MM.1S (cell line): ENCODE data around the gene ISOC1.

ENCODE experiments used
- EZH2phosphoT487 ChIP-seq: fragments of 300-600 bp; sonication (generic); IDR thresholded peaks from 2 replicates; pipeline ENCODE4 v1.6.1; 2018; ENCODE audit warnings: antibody characterized with exemption, low read length
- TF ChIP-seq, protein P1 (sequence below): fragments of 300-600 bp; sonication (generic); IDR thresholded peaks from 2 replicates; pipeline ENCODE4 v1.5.1; 2016; ENCODE audit warnings: antibody characterized with exemption, low read length, mixed read lengths

DNA sequence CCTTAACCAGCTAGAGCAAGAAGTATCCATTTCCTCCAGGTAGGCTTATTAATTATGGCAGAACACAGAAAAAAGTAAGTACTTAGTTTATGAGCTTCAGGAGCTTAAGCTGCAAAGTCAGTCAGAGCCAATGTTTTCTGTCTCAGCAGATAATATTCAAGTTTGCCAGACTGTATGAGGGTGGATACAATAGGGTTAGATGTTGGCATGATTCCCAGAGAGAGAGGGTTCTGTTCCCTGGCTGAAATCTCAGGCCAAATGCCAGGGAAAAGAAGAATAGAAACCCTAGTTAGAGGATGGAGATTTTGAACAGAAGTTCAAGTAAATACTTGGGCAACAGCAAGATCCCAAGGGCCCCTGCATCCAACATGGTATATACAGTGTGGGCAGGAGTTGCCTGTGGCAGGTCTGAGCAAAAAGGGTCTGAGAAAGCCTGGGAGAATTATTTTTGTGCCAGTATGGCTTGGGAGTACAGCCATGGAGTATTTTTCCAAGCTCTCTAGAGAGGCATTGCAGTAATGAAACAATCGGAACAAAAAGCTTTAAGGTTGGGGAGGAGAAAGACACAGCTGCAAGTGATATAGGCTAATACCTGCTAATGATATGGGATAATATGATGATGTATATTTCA is 31.0 kb upstream of the ISOC1 start:
- no peak for TF ChIP-seq EZH2phosphoT487
- TF ChIP-seq, protein P1, sequence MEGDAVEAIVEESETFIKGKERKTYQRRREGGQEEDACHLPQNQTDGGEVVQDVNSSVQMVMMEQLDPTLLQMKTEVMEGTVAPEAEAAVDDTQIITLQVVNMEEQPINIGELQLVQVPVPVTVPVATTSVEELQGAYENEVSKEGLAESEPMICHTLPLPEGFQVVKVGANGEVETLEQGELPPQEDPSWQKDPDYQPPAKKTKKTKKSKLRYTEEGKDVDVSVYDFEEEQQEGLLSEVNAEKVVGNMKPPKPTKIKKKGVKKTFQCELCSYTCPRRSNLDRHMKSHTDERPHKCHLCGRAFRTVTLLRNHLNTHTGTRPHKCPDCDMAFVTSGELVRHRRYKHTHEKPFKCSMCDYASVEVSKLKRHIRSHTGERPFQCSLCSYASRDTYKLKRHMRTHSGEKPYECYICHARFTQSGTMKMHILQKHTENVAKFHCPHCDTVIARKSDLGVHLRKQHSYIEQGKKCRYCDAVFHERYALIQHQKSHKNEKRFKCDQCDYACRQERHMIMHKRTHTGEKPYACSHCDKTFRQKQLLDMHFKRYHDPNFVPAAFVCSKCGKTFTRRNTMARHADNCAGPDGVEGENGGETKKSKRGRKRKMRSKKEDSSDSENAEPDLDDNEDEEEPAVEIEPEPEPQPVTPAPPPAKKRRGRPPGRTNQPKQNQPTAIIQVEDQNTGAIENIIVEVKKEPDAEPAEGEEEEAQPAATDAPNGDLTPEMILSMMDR = no peak
